ENCODE measurements around the gene SCLY. TPM values are rescaled to one million over a fixed set of nuclear protein-coding genes. Genes with fewer than 3 reads are reported as not detected.

The SCLY gene
- total and polyA plus RNA-seq, 2 of the 13 experiments (the other 11 are each of a cell fraction or from before 2014, with no cell fraction given): 27.9 to 38.6 TPM

- FAIRE-seq (no peak), DNase-seq (ENCODE audit: low spot score) (no peak), ATAC-seq (no peak)
- CTCF ChIA-PET (ENCODE audit: low intra/inter-chr PET ratio, low total read pairs): no interaction called here
- 48% methylated on average over 3 of the region's 3 CpGs for WGBS (ENCODE audit: low lambda C conversion rate)
- H3K9ac ChIP-seq (ENCODE audit: insufficient read depth, low read depth, low read length): no peak overlapping the region
- TF ChIP-seq ZNF446 (CRISPR knock-in tag; IDR thresholded peaks at IDR 0.05) (no peak), ZMYM2 (CRISPR knock-in tag; IDR thresholded peaks at IDR 0.05) (no peak), ZNF790 (CRISPR knock-in tag; IDR thresholded peaks at IDR 0.05; ENCODE audit: borderline replicate concordance) (no peak), ZNF317 (CRISPR knock-in tag; IDR thresholded peaks at IDR 0.05) (peak; percentile 83), EP300 (IDR thresholded peaks at IDR 0.05; ENCODE audit: low read depth in 2 of 2, low read length in 2 of 2) (no peak), EP300 (CRISPR knock-in tag; IDR thresholded peaks at IDR 0.05; ENCODE audit: borderline replicate concordance) (no peak), ZHX2 (IDR thresholded peaks at IDR 0.05; ENCODE audit: low read depth) (no peak), ZHX2 (CRISPR knock-in tag; IDR thresholded peaks at IDR 0.05; ENCODE audit: borderline replicate concordance) (no peak)
- no peaks in the 10 kb centered on the region for H3K9me3 ChIP-seq (ENCODE audit: low read length)
- POLR2A ChIA-PET: no interaction called here
- no peaks in the 10 kb centered on the region; a peak in 1 of 5 replicates for H3K27me3 ChIP-seq (ENCODE audit: control insufficient read depth in 1 of 2, insufficient read depth in 2 of 2, low read length in 2 of 2)
- no peak overlapping the region for H2AFZ ChIP-seq (ENCODE audit: low read length)
- no peaks in the 10 kb centered on the region for H3K36me3 ChIP-seq (replicated peaks in 1 of 2; ENCODE audit: control insufficient read depth in 1 of 2, insufficient read depth in 2 of 2, low read length in 2 of 2)
- BruUV-seq (replicated peaks): no TSS peak
- H3K79me2 ChIP-seq (ENCODE audit: insufficient read depth, low read length): peaks cover 7% of the 10 kb centered on the region
- intact Hi-C loops (cut with micrococcal nuclease; ENCODE audit: unreplicated experiment): no loop called here
- H3K27ac ChIP-seq (ENCODE audit: extremely low read length, insufficient read depth, low read length): no peak overlapping the region
- no peak overlapping the region for H3K4me3 ChIP-seq (replicated peaks in 1 of 3; ENCODE audit: insufficient read depth in 1 of 3, low read depth in 2 of 3, low read length in 3 of 3)
- H3K4me1 ChIP-seq (ENCODE audit: insufficient read depth, low read length): peaks cover 19% of the 10 kb centered on the region
- H4K20me1 ChIP-seq (ENCODE audit: insufficient read depth, low read length): no peaks in the 10 kb centered on the region
- H3K4me2 ChIP-seq (ENCODE audit: low read depth, low read length): no peak overlapping the region
- in situ Hi-C loops (cut with HindIII; ENCODE audit: extremely low pct_ligation_motif_present, low pct_unique_long_range_greater_than_20kb): no loop called here
These were observed 5.0 kb upstream of the SCLY start for GRCh38 chr2:238055841-238056240.
